HG03571 (cell line): Measurements from ENCODE around the gene NPAS2.

Source experiments
- ATAC-seq: cut with Tn5 transposase; IDR thresholded peaks from one replicate; pipeline ENCODE4 v1.9.1; 2021; ENCODE audit not compliant: unreplicated experiment

The NPAS2 gene

DNA sequence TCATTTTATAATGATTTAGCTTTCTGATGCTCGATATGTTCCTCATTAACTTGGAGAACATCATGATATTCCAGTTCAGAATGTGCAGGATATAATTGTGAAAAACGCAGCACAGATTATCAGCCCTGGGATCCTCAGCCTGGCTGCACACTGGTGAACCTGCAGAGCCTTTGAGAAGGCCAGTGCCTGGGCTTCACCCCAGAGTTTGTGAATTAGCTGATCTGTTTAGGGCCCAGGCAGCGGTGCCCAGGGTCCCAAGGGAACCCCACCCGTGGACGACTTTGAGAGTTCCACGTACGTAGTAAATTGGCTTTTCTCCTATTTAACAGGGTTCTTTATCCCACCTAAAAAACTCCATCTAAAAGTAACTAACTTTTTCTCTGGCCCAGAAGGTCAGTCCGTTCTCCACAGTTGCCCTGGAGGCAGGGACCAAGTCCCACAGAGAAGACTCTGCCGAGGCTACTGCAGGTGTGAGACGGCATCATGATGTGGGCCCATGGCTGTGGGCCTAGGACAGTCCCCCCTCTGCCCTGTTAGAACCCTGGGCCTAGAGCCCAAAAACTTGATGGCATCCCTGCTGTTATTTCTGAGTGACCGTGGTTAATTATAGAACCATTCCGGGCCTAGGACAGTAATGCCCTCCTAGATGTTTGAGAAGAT is 142.6 kb downstream of the NPAS2 start:
- ATAC-seq: no peak

DNA sequence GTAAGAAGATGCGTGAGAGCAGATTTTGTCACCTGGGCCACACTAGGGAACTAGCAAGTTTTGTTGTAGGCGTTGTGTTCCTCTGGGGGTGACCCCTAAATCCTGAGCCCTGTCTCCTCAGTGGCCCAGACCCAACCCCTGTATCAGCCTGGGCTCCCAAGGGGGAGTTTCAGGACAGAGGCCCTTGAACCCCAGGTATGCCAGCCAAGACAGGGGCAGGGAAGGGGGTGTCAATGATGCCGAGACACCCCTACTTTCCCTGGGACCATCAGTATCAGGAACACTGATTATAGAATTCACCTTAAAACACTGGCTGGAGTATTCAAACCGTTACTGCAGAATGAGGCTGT is 143.1 kb downstream of the NPAS2 start:
- ATAC-seq: no peak

DNA sequence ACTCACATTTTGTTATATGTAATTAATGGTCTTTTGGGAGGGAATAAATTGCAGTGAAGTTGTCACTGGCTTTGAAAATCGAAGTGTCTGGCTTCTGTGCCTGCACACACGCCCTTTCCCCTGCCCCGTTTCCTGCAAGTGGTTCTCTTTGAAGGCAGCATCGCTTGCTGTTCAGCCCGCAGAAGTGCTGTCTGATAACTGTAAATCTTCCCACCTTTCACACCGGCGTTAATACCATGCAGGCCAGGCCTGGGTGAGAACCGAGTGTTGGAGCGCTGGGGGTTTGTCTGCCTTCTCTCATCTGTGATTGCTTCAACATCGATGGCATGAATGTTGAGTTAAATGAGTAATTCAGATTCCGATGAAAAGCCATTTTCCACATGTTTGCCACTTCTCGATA is 144.3 kb downstream of the NPAS2 start:
- ATAC-seq: no peak

DNA sequence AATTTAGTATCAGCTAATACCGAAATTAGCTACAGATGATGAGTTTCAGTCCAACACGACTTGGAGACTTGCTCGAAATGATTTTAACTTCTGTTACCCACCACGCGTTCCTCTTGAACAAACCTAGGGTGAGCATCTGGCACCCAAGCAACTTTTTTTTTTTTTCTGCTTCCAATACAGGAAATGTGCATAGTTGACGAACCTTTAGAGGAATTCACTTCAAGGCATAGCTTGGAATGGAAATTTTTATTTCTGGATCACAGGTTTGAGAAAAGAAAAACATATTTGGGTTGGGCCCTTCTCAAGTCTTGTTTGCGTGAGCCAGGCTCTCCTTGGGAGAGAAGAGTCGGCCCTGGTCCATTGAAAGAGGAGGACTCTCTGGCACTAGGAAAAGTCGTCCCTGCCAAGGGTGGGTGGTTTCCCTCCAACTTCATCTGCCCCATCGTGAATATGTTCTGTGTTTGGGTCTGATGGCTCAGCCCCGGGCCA is 144.8 kb downstream of the NPAS2 start:
- ATAC-seq: no peak

DNA sequence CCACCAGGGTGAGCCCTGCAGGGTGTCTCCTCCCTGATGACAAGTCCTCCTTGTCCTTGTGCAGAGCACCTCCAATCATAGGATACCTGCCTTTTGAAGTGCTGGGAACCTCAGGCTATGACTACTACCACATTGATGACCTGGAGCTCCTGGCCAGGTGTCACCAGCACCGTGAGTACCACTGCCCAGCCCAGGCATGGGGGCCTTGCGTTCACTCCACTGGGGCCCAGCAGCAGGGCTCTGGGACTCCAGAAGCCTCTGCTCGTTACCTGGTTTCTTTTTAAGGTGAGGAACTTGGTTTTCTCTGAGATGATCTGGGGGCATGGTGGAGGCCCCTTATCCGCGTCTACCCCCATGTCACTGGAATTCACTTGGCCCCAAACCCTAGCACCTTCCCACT is 145.7 kb downstream of the NPAS2 start:
- ATAC-seq: no peak

DNA sequence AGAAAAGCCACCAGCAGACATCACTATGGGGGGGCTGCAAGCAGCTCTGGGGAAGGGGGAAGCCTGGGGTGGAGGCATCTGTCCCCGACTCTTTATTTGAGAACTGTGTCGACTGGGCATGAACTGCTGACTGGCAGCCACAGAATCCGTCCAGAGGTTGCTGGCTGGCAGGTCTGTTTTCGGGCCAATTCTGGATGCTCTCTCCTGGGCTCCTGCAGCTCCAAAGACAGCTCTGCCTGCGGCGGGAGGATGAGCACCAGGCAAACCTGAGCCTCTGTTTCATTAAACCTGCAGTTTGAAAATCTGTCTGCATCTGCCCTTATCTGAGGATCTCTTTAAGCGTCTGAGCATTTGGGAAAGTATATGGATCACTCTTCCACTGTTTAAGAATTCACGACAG is 147.8 kb downstream of the NPAS2 start:
- no peak for ATAC-seq

DNA sequence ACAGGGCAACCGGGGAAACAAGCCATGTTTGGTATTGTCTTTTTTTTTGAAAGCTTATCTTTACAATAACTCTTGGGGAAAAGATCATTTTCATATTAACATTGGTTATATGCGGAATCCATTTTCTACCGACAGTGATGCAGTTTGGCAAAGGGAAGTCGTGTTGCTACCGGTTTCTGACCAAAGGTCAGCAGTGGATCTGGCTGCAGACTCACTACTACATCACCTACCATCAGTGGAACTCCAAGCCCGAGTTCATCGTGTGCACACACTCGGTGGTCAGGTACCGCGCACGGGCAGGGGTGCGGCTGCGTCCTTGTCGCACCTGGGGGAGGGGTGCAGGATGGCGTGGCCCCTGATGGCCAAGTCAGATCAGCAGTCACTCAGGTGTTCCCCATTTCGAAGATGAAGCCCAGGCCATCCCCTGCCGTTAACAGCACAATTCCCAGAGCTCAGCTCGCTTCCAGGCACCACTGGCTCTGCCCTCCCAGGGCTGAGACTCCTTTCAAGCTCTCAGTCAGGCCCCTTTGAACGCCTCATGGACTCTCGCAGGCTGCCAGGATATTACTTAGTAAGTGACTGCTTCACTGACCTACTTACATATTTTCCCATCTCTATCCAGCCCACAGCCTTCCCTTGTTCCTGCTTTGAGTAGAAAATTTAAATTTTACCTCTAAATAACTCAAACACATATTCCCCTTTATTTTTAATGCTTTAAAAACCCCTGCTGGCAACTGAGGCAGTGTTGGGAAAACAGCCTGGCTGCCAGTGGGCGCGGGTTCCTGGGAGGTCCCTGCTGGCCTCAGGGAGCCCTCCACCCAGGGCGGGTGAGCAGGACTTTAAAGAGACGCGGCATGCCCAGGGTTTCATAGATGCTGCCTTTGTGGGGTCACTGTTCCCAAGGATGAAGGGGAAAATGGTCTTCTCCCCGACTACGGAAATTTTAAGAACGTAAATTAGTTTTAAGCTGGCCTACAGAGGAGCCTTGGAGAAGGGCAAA is 148.5 kb downstream of the NPAS2 start:
- ATAC-seq: no peak

DNA sequence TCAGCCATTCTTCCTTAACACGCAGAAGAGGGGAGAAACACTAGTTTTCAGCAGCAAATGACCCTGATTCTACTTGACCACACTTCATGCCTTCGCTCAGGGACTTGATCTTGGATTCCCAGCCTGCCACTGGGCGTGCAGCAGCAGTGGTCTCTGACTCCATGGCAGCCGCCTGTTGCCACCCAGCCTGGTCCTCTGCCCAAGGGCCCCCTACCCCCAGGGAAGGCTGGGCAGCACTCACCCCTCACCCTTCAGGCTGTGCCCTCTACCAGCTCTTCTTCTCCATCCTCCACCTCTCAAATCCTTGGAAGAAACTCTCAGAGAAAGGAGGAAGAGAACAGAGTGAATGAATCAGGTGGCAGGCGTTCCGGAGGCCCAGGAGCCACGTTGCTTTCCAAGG is 150.1 kb downstream of the NPAS2 start:
- no peak for ATAC-seq

DNA sequence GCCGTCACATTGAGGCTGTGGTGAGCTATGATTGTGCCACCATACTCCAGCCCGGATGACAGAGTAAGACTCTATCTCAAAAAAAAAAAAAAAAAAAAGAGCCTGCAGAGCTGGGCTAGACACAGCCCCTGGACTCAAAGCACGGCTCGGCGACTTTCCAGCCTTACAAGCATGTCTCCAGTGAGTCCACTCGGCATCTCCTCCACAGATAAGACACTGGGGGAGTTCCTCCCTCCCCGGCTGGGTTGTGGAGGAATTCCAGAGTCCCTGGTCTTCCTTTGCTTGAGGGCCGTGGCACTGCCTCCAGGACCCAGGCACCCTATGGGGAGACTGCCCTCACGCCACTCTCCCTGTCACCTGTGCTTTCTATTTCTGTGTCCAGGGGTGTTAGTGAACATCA is 151.3 kb downstream of the NPAS2 start:
- no peak for ATAC-seq

DNA sequence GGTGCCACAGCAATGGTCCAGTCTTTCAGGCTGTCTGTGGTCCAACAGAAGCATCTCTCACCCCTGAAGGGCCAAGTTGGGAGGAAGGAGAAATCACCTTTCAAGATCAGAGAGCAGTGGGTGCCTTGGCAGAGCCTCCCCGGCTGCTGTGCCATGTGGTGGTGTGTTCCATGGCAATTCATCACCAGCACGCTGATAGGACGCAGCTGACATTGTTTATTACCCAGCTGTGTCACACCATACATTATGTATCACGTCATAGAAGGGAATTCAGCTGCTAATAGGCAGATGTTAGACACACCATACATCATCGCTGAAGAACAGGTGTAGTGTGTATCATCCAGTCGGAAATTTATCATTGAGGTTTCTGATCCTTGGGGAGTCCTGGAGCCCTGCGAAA is 152.5 kb downstream of the NPAS2 start:
- ATAC-seq: no peak

DNA sequence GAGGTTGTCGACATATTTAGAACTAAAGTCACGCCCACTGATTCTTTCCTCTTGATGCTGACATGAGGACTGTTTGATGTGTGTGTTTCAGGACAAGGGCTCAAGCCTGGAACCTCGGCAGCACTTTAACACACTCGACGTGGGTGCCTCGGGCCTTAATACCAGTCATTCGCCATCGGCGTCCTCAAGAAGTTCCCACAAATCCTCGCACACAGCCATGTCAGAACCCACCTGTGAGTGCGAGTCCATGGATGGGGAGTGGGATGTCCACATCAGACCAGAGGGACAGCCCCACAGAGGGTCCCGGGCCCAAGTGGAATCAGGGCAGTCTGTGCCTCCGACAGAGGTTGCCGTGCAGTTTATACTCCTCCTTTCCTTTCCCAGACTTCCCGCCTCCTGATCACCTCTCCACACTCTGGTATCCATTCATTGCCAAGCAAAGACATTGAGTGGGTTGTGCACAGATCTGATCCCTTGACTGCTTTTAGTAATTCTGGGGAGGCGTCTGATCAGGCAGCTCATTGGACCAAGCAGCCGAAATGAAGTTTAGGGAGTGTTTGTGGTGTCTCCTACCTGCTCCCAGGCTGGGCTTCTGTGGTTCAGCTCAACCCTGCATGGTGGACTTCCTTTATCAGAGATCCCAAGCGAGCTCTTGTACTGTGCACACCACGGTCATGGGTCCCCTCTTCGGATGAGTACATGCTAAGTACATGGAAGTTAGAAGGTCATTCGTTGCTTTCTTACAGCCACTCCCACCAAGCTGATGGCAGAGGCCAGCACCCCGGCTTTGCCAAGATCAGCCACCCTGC is 155.0 kb downstream of the NPAS2 start:
- ATAC-seq: no peak

DNA sequence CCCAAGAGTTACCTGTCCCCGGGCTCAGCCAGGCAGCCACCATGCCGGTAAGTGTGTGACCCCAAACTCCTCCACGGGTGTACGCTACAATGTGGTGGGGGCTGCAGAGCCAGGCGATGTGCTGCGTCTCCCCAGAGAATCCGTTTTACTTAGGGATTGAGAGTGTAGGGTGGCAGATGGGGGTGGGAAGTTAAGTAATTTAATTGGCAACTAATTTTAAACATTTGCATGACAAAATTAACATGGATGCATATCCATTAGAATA is 155.5 kb downstream of the NPAS2 start:
- ATAC-seq: no peak

DNA sequence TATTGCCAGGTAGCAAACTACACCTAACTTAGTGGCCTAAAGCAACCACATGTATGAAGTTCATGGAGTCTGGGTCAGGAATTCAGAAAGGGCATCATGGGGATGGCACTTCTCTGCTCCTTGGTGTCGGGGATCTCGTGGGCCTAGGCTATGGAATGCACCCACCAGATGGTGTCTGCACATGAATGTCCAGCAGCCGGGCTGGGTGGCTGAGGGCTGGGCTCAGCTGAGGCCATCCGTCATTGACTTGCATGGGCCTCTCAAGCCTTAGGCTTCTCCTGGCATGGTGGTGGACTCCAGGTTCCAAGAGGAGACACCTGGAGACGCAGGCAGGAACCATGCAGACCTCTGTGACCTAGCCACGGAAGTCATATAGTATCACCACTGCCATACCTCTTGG is 156.1 kb downstream of the NPAS2 start:
- no peak for ATAC-seq

DNA sequence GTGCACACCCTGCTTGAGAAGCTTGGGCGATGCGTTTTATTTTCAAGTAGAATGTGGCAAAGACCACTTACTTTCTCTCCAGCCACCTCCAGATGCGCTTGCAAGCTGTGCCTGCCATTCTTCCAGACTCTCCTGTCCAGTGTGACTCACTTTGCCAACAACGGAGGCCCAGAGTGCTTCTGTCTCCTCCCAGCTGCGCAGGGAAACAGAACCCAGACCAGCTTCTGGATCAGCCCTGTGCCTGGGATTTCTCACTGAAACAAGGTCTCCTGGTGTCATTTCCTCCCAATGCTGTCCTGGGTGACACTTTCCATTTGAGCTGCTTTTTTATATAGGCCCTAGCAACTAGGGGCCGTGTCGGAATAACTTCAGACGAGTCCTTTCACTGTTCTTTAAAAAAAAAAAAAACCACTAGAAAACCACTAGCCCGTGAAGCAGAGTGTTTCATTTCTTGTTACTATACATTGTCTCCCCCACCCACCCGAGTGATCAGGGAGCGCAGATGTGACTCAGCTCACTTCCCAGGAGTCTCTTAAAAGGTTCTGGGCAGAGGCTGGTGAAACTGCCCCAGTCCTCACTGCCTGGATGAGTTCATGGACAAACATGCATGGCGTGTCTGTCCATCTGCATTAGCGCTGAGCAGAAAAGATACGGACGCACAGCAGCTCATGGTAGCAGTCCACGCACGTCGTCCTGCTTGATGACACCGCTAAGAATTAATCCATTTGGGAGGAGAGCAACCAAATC is 156.9 kb downstream of the NPAS2 start:
- peak; percentile 68 for ATAC-seq

DNA sequence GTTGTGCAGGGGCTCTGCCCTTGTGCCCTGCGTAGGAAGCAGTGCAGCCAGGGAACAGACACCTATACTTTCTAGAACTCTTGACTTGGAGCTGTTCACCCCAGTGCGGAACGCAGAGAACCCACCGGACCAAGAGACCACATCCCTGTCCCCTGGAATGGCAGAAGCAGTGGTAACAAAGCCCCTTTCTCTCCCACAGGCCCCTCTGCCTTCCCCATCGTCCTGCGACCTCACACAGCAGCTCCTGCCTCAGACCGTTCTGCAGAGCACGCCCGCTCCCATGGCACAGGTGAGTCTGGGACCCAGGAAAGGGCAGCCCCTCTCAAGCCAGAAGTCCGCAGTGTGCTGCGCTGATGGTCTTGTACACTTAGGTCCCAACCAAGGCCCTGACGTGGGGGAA is 157.6 kb downstream of the NPAS2 start:
- ATAC-seq: no peak

DNA sequence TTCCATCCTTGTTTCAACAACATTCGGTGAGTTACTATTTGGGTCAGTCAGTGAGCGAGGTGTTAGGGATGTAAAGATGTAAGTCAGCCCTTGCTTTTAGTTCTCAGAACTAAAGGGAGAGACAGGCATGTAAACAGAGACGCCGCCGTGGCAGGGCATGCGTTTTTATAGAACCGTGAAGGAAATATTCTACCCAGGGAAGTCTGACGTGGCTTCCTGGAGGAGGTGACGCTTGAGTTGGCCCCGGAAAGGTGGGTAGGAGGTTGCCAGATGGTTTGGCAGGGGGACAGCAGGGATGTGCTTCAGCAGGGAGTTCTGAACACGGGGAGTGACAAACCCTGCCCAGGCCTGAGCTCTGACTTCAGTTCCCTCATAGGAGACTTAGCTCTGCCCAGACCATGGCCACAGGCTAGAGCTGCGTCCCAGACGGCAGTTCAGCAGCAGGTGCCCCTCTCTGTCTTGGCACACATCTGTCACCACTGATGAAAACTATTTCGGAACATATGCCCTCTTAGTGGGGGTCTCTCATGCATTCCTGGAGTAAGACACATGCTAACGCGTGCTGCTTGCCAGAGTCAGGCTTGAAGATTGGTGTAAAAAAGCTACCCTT is 158.7 kb downstream of the NPAS2 start:
- ATAC-seq: no peak

DNA sequence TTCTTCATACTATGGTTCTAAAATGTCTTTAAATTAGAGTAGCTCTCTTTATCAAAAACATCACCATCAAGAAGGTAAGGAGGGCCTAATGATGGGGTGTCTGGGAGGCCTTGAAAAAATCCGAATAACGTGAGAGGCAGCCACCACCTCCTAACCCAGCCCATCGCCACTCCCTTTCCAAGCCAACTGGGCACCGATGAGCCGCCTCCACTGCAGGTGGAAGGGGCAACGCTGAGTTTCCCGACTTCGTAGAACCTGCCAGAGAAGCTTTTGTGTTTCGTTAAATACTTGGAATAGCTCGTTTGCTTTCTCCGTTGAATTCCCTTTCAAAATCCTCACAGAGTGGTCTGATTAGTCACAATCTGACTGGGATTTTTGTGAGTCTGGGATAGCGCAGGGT is 160.1 kb downstream of the NPAS2 start:
- ATAC-seq: no peak

DNA sequence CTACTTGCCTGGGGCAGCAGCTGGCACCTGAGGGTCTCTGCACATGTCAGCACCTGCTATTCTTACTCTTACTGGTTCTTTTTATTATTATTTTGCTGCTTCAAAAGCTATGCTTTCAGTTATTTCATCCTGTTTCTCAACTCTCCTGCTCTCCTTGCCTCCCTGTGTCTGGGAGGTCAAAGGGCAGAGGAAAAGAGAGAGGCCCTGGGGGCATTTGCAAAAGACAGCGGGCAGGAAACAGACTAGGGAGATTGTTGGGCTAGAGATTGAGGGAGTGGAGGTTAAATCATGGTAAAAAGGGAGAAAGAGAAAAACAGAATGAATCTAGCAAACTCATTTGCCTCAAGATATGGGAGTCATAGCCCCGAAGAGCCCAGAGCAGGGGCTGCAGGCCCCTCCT is 161.1 kb downstream of the NPAS2 start:
- no peak for ATAC-seq

DNA sequence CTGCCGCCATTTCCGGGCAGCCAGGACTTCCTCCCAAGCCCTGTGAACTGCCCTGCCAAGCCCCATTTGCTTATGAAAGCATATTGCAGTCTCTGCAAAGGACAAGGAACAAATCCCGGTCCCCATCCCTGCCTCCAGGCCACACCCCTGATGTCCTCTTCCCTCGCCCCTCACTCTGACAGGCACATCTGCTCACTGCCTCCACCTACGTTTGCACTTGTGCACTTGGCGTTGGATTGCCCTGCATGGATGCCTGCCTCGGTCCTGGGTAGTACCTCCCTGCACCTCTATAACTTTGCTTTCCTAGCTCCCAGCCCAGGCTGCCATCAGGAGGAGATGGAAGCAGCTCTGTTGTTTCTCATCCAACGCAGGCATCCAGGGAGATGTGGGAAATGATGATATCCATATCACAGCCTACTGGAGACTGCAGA is 162.5 kb downstream of the NPAS2 start:
- no peak for ATAC-seq

DNA sequence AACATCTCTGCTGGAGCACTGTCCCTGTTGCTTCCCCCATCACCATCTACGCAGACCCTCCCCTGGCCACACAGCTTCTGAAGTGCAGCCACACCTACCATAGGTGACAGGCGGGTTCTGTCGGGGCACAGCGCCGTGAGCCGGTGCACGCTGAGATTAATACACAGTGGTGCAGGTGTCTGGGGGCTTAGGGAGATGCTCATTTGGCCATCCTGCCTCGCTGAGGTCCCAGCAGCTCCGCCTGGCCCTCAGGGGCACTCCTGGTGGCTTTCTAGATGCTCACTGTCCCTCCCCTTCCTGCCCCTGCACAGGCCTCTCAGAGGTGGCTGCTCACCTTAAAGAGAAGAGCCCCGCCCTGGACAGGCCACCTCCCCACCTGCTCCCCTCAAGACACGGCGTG is 163.3 kb downstream of the NPAS2 start:
- no peak for ATAC-seq
